PC-9 (cell line): ENCODE results near the gene IL5. TPM values are rescaled to one million over a fixed set of nuclear protein-coding genes. Genes with fewer than 3 reads are reported as not detected.

Source experiments
- BruUV-seq: library from RNA; stranded (reverse); fragments of 400-500 nt; replicated peaks from 2 replicates; lab custom pipeline; 2021; lab: Mats Ljungman, UMichigan
- CTCF ChIA-PET: fragments of 300-600 bp; sonication (Branson Sonifier 250); formaldehyde crosslinking; loops from one replicate; lab custom pipeline; 2022; ENCODE audit warnings: antibody characterized with exemption; lab: Charles Lee
- POLR2A ChIA-PET: fragments of 300-600 bp; sonication (Branson Sonifier 250); formaldehyde crosslinking; loops from one replicate; lab custom pipeline; 2022; ENCODE audit warnings: antibody characterized with exemption; ENCODE audit not compliant: unreplicated experiment; lab: Charles Lee
- DNase-seq, 2 experiments: peaks; one replicate each; pipeline versions ENCODE4 v3.0.0 to v3.0.0-alpha.2; 2015 to 2022; ENCODE audit warnings: mixed read lengths in 1 of 2
- H2AFZ ChIP-seq: fragments of 200-600 bp; sonication (generic); 2 replicates; pipeline ENCODE4 v1.8.1; 2017; ENCODE audit warnings: antibody characterized with exemption
- H3F3A ChIP-seq: fragments of 200-600 bp; sonication (generic); 2 replicates; pipeline ENCODE4 v1.8.1; 2017; ENCODE audit warnings: antibody characterized with exemption, mild to moderate bottlenecking, low read depth; ENCODE audit not compliant: insufficient read depth
- H3K27ac ChIP-seq: fragments of 200-600 bp; sonication (generic); 2 replicates; pipeline ENCODE4 v1.6.1; 2016; ENCODE audit warnings: mixed run types
- H3K27me3 ChIP-seq: fragments of 200-600 bp; sonication (generic); 2 replicates; pipeline ENCODE4 v1.6.1; 2016; ENCODE audit warnings: low read depth, mixed run types; ENCODE audit not compliant: insufficient read depth
- H3K36me3 ChIP-seq: fragments of 200-600 bp; sonication (generic); 2 replicates; pipeline ENCODE4 v1.6.1; 2016; ENCODE audit warnings: low read depth, mixed run types
- H3K4me1 ChIP-seq: fragments of 200-600 bp; sonication (generic); replicated peaks from 2 replicates; pipeline ENCODE4 v1.6.1; 2016; ENCODE audit warnings: mixed run types; ENCODE audit not compliant: insufficient read depth
- H3K4me2 ChIP-seq: fragments of 200-600 bp; sonication (generic); 2 replicates; pipeline ENCODE4 v1.6.1; 2017; ENCODE audit warnings: mixed run types
- H3K4me3 ChIP-seq: fragments of 200-600 bp; sonication (generic); 2 replicates; pipeline ENCODE4 v1.6.1; 2016; ENCODE audit warnings: mixed run types
- H3K79me2 ChIP-seq: fragments of 200-600 bp; sonication (generic); 2 replicates; pipeline ENCODE4 v1.6.1; 2017; ENCODE audit warnings: low read depth, mixed run types
- H3K9me2 ChIP-seq: fragments of 200-600 bp; sonication (generic); 2 replicates; pipeline ENCODE4 v1.8.1; 2017; ENCODE audit warnings: mild to moderate bottlenecking; ENCODE audit not compliant: insufficient read depth
- H3K9me3 ChIP-seq: fragments of 200-600 bp; sonication (generic); 2 replicates; pipeline ENCODE4 v1.8.1; 2016; ENCODE audit warnings: low read depth; ENCODE audit not compliant: insufficient read depth
- H4K20me1 ChIP-seq: fragments of 200-600 bp; sonication (generic); 2 replicates; pipeline ENCODE4 v1.8.1; 2017; ENCODE audit not compliant: insufficient read depth
- EZH2 ChIP-seq: fragments of 200-600 bp; sonication (generic); IDR thresholded peaks from 2 replicates; pipeline ENCODE4 v1.8.0; 2017; ENCODE audit warnings: antibody characterized with exemption, low read depth
- intact Hi-C: fragments of 100-400 bp; cut with micrococcal nuclease; formaldehyde crosslinking; loops from one replicate; pipeline ENCODE4 v1.10.0; 2022; ENCODE audit not compliant: unreplicated experiment
- total RNA-seq: library from RNA; stranded (reverse); gene quantifications from 2 replicates; pipeline ENCODE4 v1.2.3, GENCODE V29; 2021
- TF ChIP-seq, protein P1 (sequence below): fragments of 200-600 bp; sonication (generic); conservative IDR thresholded peaks from 2 replicates; pipeline ENCODE4 v1.6.1; 2017; ENCODE audit warnings: mixed run types, antibody characterized with exemption, mild to moderate bottlenecking, moderate library complexity

Gene IL5
- total RNA-seq, 1 experiment from 2014 or later: not detected

DNA sequence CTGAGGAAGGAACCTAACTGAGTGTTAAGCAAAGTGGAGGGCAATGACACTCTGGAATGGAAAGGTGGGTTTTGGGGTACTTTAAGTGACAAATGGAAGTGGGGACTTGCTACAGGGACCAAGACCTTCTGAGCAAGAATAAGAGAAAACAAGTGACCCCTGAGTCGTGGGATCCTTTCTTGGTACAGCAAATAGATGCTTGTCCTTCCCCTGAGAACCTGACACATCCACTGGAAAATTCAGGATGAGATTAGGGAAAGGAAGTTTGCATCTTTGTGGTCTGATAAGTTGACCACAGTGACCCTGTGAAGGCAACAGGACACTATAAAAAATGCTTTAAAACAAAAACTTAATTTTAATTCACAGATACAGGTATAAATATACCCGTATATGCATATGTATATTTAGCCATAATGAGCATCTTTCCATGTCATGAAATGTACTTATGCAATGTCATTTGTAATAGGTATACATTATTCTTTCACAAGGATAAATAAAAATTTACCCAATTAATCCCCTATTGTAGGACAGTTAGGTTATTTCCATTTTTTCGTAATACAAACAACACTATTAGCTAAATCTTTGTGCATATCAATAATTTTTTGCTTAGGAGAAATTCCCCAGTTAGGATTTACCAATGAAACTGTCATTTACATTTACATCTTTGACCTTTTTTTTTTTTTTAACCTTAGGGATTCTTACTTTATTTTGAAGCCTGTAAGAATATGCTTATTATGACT, 50.8 kb downstream of the IL5 start:
- Histone ChIP-seq H4K20me1 (peaks cover 5% of the 10 kb centered on the region), H3K4me3 (no peak overlapping the region), H3K4me1 (peaks cover 43% of the 10 kb centered on the region), H3K4me2 (no peak overlapping the region), H3K9me3 (no peaks in the 10 kb centered on the region), H3K36me3 (no peaks in the 10 kb centered on the region), H3K27ac (no peak overlapping the region), H3K27me3 (no peaks in the 10 kb centered on the region), H3K9me2 (no peaks in the 10 kb centered on the region), H2AFZ (no peak overlapping the region), H3K79me2 (peaks cover 24% of the 10 kb centered on the region), H3F3A (peaks cover 26% of the 10 kb centered on the region)
- no peak for TF ChIP-seq EZH2
- TF ChIP-seq, protein P1, sequence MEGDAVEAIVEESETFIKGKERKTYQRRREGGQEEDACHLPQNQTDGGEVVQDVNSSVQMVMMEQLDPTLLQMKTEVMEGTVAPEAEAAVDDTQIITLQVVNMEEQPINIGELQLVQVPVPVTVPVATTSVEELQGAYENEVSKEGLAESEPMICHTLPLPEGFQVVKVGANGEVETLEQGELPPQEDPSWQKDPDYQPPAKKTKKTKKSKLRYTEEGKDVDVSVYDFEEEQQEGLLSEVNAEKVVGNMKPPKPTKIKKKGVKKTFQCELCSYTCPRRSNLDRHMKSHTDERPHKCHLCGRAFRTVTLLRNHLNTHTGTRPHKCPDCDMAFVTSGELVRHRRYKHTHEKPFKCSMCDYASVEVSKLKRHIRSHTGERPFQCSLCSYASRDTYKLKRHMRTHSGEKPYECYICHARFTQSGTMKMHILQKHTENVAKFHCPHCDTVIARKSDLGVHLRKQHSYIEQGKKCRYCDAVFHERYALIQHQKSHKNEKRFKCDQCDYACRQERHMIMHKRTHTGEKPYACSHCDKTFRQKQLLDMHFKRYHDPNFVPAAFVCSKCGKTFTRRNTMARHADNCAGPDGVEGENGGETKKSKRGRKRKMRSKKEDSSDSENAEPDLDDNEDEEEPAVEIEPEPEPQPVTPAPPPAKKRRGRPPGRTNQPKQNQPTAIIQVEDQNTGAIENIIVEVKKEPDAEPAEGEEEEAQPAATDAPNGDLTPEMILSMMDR: no peak
- ChIA-PET CTCF (interaction anchor here (0.7 kb wide), 1 partner anchor 127 kb away, joined by 3 read pairs; no protein-coding TSS in a partner anchor), POLR2A (no interaction called here)
- no TSS peak for BruUV-seq
- intact Hi-C loops: loop anchor here (10.0 kb wide), 1 partner anchor 198 kb away; the partner anchor contains the start of gene SLC22A4
- no peak for DNase-seq

Other genes starting within 250 kb of the IL5 start
- 4.2 and 4.9 TPM in 2 replicates for gene SLC22A4, start 249.1 kb downstream of the IL5 start, total RNA-seq
- 13.5 and 15.2 TPM in 2 replicates for gene SLC22A5, start 173.8 kb downstream of the IL5 start, total RNA-seq
- 27.1 and 38.9 TPM in 2 replicates for gene IRF1, start 52.7 kb downstream of the IL5 start, total RNA-seq
- 33.9 and 42.2 TPM in 2 replicates for gene RAD50, start 13.5 kb upstream of the IL5 start, total RNA-seq
- gene IL13, start 114.7 kb upstream of the IL5 start, total RNA-seq: not detected in 2 replicates
- gene IL4, start 130.5 kb upstream of the IL5 start, total RNA-seq: not detected in 2 replicates
- gene KIF3A, start 194.0 kb upstream of the IL5 start, total RNA-seq: 10.1 and 15.2 TPM in 2 replicates
- gene CCNI2, start 203.9 kb upstream of the IL5 start, total RNA-seq: 1.2 and 1.7 TPM in 2 replicates
- 22.3 and 24.2 TPM in 2 replicates for gene SEPTIN8, start 233.7 kb upstream of the IL5 start, total RNA-seq